GM04503 (cell line): ENCODE data around the gene PUS10.
"Not testable (repeated sequence)": the region's sequence is repeated elsewhere in the genome, so short reads cannot be mapped to it uniquely, and the experiment has no call there.

Source experiments
- DNase-seq: peaks from one replicate; pipeline ENCODE4 v3.0.0-alpha.2; 2012; ENCODE audit warnings: low read depth

PUS10 gene

DNA sequence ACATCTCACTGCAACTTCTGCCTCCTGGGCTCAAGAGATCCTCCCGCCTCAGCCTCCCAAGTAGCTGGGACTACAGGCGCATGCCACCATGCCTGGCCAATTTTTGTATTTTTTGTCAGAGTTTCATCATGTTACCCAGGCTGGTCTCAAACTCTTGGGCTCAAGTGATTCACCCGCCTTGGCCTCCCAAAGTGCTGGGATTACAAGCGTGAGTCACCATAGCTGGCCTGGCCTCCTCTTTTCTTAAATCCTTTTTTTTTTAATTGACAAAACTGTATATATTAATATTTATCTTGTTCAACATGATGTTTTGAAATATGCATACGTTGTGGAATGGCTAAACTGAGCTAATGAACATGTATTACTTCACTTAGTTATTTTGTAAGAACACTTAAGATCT is 86.0 kb downstream of the PUS10 start:
- DNase-seq: not testable (repeated sequence)

DNA sequence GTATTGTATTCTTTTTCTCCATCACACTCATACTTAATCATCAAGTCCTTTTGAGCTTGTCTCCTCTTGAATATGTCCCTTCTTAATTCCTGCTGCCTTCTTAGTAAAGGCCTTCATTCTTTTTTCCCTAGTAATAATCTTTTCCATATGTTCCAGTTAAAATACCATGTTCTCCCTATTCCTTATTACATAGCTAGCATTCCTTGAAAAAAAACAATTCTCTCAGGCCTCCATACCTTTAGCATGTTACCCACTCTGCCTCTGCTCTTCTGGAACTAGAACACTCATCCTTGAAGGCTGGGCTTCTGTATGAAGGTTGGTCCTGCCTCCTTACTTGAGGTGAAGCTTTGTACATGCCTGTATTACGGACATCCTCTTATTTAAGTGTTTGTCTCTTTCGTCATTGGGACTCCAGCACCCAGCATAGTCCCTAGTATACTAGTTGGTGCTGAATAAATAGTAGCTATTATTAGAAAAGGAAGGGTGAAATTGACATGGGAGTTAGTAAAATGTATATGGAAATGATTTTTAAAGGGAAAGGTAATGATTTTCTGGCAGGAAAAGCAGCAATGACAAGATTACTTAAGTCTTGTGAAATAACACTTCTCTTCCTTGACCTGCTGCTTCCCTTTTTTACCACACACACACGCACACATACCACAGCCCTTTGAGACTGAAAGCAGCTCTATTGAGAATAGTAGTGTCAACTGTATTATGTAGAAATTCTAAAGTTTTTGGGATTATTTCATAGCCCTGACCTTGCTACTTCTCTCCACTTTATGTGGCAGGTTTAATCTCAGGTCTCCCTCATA is 91.1 kb downstream of the PUS10 start:
- peak; percentile 31 for DNase-seq

DNA sequence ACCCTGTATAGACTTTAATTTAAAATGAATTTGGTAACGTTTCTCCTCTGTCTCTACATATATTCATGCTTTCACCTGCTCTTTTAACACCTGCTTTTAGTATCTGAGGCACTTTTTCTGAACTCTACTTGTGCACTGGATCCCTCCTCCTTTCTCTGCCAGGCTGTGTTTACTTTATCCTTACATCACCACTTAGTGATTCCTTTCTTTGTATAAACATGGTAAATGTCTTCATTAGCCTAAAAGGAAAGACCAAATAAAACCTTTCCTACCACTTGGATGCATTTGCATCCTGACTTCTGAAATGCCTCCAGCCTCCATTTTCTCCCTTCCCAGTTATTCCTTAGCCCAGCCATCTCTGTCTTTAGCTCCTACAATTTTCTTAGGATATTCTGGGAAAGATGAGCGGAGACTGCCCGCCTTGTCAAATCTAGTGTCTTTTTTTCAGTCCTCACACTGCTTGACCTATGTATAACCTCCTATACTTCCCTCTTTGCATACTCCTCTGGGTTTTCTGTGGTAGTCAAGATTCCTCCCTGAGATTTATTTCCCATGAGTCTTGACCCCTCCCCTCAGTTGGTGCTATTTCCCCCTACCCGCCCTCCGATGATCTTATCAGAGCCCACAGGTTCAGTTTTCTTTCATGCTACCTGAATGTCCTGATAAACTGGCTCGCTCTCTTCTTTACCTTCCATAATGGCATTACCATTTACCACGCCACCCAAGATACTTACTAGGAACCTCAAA is 91.9 kb downstream of the PUS10 start:
- DNase-seq: no peak

DNA sequence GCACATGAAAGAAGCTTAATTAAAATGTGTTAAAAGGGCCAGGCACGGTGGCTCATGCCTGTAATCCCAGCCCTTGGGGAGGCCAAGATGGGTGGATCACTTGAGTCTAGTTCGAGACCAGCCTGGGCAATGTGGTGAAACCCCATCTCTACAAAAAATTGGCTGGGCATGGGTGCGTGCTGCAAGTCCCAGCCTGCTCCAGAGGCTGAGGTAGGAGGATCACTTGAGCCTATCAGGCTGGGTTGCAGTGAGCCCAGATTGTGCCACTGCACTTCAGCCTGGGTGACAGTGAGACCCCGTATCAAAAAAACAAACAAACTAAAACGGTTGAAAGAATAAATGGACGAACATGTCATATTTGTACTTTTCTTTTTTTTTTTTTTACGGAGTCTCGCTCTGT is 110.7 kb downstream of the PUS10 start:
- DNase-seq: no peak

DNA sequence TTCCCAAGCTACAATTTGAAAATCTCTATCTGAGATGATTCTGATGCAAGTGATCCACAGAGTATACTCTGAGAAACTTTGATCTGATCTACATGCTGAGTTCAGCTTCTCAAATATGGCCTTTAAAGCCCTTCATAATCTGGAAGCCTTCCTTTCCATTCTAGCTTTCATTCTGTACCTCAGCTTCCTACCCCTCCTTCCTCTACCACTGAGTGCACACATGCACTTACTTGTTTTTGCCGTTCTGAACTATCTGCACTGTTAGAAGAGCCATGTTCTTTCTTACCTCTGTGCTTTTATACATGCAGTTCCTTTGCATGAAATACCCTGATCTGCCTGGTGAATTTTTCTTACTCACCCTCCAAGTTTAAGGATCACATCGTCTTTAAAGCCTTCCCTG is 111.7 kb downstream of the PUS10 start:
- DNase-seq: no peak

DNA sequence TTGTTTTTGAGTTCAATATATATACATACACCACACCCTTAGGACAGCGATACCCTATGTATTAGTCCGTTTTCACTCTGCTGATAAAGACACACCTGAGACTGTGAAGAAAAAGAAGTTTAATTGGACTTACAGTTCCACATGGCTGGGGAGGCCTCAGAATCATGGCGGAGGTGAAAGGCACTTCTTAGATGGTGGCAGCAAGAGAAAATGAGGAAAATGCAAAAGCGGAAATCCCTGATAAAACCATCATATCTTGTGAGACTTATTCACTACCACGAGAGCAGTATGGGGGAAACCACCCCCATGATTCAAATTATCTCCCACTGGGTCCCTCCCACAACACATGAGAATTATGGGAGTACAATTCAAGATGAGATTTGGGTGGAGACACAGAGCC is 112.2 kb downstream of the PUS10 start:
- DNase-seq: not testable (repeated sequence)

DNA sequence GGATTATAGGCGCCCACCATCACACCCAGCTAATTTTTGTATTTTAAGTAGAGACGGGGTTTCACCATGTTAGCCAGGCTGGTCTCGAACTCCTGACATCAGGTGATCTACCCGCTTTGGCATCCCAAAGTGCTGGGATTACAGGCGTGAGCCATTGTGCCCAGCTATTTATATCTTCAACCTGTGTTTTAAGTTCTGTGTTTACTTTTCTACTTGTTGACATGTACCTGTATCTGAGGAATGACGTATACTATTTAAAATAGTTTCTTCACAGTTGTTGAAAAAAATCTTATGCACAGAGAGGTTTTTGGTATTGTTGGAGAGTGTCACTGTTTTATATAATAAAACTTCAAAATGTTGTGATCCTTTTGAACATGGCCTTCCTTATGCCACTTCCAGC is 116.8 kb downstream of the PUS10 start:
- not testable (repeated sequence) for DNase-seq

DNA sequence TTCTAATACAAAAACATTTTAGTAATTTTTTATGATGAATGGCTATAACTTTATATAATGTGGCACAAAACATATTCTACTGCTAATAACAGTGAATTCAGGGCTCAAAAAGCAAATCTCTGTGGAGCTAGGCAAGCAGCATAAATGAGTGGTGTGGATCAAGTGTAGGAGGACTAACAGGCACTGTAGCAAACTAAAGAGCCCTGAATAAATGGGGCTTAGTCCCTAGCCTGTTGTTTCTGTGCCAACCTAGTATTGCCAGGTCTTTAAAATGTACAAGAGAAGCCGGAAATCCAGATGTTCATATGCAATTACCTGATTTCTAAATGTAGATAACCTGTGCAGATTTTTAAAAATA is 118.2 kb downstream of the PUS10 start:
- DNase-seq: no peak

DNA sequence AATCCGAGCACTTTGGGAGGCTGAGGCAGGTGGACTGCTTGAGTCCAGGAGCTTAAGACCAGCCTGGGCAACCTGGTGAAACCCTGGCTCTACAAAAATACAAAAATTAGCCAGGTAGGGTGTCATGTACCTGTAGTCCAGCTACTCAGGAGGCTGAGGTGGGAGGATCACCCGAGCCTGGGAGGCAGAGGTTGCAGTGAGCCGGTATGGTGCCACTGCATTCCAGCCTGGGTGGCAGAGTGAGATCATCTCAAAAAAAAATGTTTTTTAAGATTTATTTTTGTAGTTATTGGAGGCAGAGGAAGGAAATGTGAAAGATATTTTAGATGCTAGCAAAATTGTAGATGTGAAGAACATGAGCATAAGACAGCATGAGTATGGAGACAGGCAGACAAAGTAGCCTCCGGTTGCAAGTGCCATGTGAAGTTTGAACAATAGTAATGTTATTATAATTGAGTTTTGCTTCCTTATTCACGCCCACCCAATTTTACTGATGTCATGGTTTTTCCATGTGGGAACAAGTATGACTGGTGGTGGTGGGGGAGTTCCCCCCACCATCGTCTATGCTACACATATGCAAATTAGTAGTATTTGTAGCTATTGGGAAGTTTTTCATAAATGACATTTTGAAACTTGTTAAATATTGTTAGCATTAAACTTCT is 118.7 kb downstream of the PUS10 start:
- no peak for DNase-seq

DNA sequence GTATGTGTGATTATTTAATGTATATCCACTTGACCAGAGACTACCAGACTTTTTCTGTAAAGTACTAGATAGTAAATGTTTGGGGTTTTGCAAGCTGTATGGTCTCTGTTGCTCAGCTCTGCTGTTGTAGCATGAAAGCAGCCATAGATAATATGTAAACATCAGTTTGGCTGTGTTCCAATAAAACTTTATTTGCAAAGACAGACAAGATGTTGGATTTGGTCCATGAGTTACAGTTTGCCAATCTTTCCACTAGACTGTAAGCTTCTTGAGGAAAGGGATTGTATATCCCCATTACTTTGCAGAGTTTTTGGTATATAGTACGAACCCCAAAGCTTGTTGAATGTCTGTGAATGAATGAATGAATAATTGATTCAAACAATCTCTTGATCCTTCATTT is 119.5 kb downstream of the PUS10 start:
- DNase-seq: no peak
